Calu3 (cell line): Measurements from ENCODE around the gene PPP2R5D. TPM values are rescaled to one million over a fixed set of nuclear protein-coding genes. Genes with fewer than 3 reads are reported as not detected.
"Not testable (repeated sequence)": the region's sequence is repeated elsewhere in the genome, so short reads cannot be mapped to it uniquely, and the experiment has no call there.

Source experiments
- BruUV-seq: library from RNA; stranded (reverse); fragments of 400-500 nt; replicated peaks from 2 replicates; lab custom pipeline; 2021; lab: Mats Ljungman, UMichigan
- CTCF ChIA-PET: fragments of 300-600 bp; sonication (Branson Sonifier 250); formaldehyde crosslinking; loops from one replicate; lab custom pipeline; 2022; ENCODE audit warnings: antibody characterized with exemption; lab: Charles Lee
- DNase-seq: peaks from one replicate; pipeline ENCODE4 v3.0.0; 2022
- H3K27ac Mint-ChIP-seq: one replicate; pipeline ENCODE4 v1.8.0; 2022; ENCODE audit warnings: mixed read lengths; ENCODE audit not compliant: unreplicated experiment
- H3K27me3 Mint-ChIP-seq: one replicate; pipeline ENCODE4 v1.8.0; 2022; ENCODE audit warnings: mixed read lengths; ENCODE audit not compliant: unreplicated experiment
- H3K36me3 Mint-ChIP-seq: one replicate; pipeline ENCODE4 v1.8.0; 2022; ENCODE audit warnings: mild to moderate bottlenecking, moderate library complexity, mixed read lengths; ENCODE audit not compliant: insufficient read depth, unreplicated experiment
- H3K4me1 Mint-ChIP-seq: one replicate; pipeline ENCODE4 v1.8.0; 2022; ENCODE audit warnings: mild to moderate bottlenecking, low read depth, mixed read lengths; ENCODE audit not compliant: unreplicated experiment
- H3K4me3 Mint-ChIP-seq: one replicate; pipeline ENCODE4 v1.8.0; 2022; ENCODE audit warnings: mild to moderate bottlenecking, low read depth, moderate library complexity, mixed read lengths; ENCODE audit not compliant: unreplicated experiment
- H3K9me3 Mint-ChIP-seq: one replicate; pipeline ENCODE4 v1.8.0; 2022; ENCODE audit warnings: low read depth, mixed read lengths; ENCODE audit not compliant: unreplicated experiment
- CTCF ChIP-seq: fragments of 200-600 bp; IDR thresholded peaks from one replicate; pipeline ENCODE4 v1.8.0; 2022; ENCODE audit warnings: antibody characterized with exemption; ENCODE audit not compliant: unreplicated experiment
- intact Hi-C: fragments of 100-400 bp; cut with micrococcal nuclease; formaldehyde crosslinking; loops from one replicate; pipeline ENCODE4 v1.10.0; 2022; ENCODE audit not compliant: unreplicated experiment
- total RNA-seq: library from RNA; stranded (reverse); gene quantifications from 2 replicates; pipeline ENCODE4 v1.2.3, GENCODE V29; 2022

Gene PPP2R5D
- total RNA-seq, 1 experiment from 2014 or later: 55.8 TPM

- no peaks in the 10 kb centered on the region for H3K9me3 Mint-ChIP-seq
- H3K36me3 Mint-ChIP-seq: peaks cover 29% of the 10 kb centered on the region
- H3K27me3 Mint-ChIP-seq: no peaks in the 10 kb centered on the region
- no peak overlapping the region for H3K27ac Mint-ChIP-seq
- H3K4me1 Mint-ChIP-seq: no peaks in the 10 kb centered on the region
- TF ChIP-seq CTCF: no peak
- CTCF ChIA-PET: interaction anchor here (0.6 kb wide), 1 partner anchor 90 kb away, joined by 4 read pairs; no protein-coding TSS in a partner anchor
- DNase-seq: no peak
- intact Hi-C loops: no loop called here
- H3K4me3 Mint-ChIP-seq: no peak overlapping the region
- no TSS peak for BruUV-seq
These were observed 43.8 kb upstream of the PPP2R5D start for GRCh38 chr6:42940493-42941045.

GRCh38 chr6:42941356-42941755 lies 43.0 kb upstream of the PPP2R5D start:
- intact Hi-C loops: not testable (repeated sequence)

GRCh38 chr6:42942444-42942843 lies 41.9 kb upstream of the PPP2R5D start:
- no peaks in the 10 kb centered on the region for H3K27me3 Mint-ChIP-seq
- DNase-seq: no peak
- CTCF ChIA-PET: no interaction called here
- H3K27ac Mint-ChIP-seq: no peak overlapping the region
- no peak for TF ChIP-seq CTCF
- no TSS peak for BruUV-seq
- H3K4me3 Mint-ChIP-seq: no peak overlapping the region
- H3K36me3 Mint-ChIP-seq: peaks cover 20% of the 10 kb centered on the region
- no peaks in the 10 kb centered on the region for H3K9me3 Mint-ChIP-seq
- intact Hi-C loops: no loop called here
- no peaks in the 10 kb centered on the region for H3K4me1 Mint-ChIP-seq

More at GRCh38 chr6:42941356-42941755, 43.0 kb upstream of the PPP2R5D start:
- not testable (repeated sequence) for H3K9me3 Mint-ChIP-seq, DNase-seq, H3K4me3 Mint-ChIP-seq, H3K27ac Mint-ChIP-seq, H3K27me3 Mint-ChIP-seq, H3K4me1 Mint-ChIP-seq, BruUV-seq
- CTCF ChIA-PET: interaction anchor here (0.6 kb wide), 1 partner anchor 89 kb away, joined by 4 read pairs; no protein-coding TSS in a partner anchor
- H3K36me3 Mint-ChIP-seq: peaks cover 27% of the 10 kb centered on the region

- BruUV-seq: no TSS peak
- H3K4me1 Mint-ChIP-seq: no peaks in the 10 kb centered on the region
These were observed 36.4 kb upstream of the PPP2R5D start for GRCh38 chr6:42947950-42948349.

More at GRCh38 chr6:42947950-42948349, 36.4 kb upstream of the PPP2R5D start:
- CTCF ChIA-PET: no interaction called here
- peaks cover 8% of the 10 kb centered on the region for H3K36me3 Mint-ChIP-seq
- H3K27me3 Mint-ChIP-seq: no peaks in the 10 kb centered on the region
- no peak overlapping the region for H3K27ac Mint-ChIP-seq
- H3K9me3 Mint-ChIP-seq: no peaks in the 10 kb centered on the region
- DNase-seq: no peak
- TF ChIP-seq CTCF: no peak
- intact Hi-C loops: no loop called here
- no peak overlapping the region for H3K4me3 Mint-ChIP-seq
